AG09319 (cell line): ENCODE data around the gene COX6A2.

Experiments used
- DNase-seq: peaks from one replicate; pipeline ENCODE4 v3.0.0-alpha.2; 2010; ENCODE audit warnings: low read depth; ENCODE audit errors: extremely low read depth
- CTCF ChIP-seq: IDR thresholded peaks from 2 replicates; pipeline ENCODE4 v1.5.1; 2011; ENCODE audit warnings: low read depth, mild to moderate bottlenecking, inconsistent platforms, low read length, moderate library complexity

COX6A2 gene

GRCh38 chr16:31467151-31467773, 39.1 kb upstream of the COX6A2 start:
- no peak for TF ChIP-seq CTCF
- no peak for DNase-seq

GRCh38 chr16:31466381-31466841, 38.3 kb upstream of the COX6A2 start:
- DNase-seq, result no peak
- TF ChIP-seq CTCF, result no peak

GRCh38 chr16:31465788-31466370, 37.7 kb upstream of the COX6A2 start:
- no peak for DNase-seq
- no peak for TF ChIP-seq CTCF

- no peak for TF ChIP-seq CTCF
Measured at GRCh38 chr16:31464781-31465260, 36.7 kb upstream of the COX6A2 start.

GRCh38 chr16:31464348-31464769, 36.2 kb upstream of the COX6A2 start:
- no peak for DNase-seq

More at GRCh38 chr16:31464781-31465260, 36.7 kb upstream of the COX6A2 start:
- DNase-seq, result no peak

GRCh38 chr16:31461921-31462804, 34.0 kb upstream of the COX6A2 start:
- DNase-seq, result no peak
- TF ChIP-seq CTCF, result no peak

More at GRCh38 chr16:31464348-31464769, 36.2 kb upstream of the COX6A2 start:
- TF ChIP-seq CTCF, result no peak
